Measurements from ENCODE around the gene CCNY.

DNA sequence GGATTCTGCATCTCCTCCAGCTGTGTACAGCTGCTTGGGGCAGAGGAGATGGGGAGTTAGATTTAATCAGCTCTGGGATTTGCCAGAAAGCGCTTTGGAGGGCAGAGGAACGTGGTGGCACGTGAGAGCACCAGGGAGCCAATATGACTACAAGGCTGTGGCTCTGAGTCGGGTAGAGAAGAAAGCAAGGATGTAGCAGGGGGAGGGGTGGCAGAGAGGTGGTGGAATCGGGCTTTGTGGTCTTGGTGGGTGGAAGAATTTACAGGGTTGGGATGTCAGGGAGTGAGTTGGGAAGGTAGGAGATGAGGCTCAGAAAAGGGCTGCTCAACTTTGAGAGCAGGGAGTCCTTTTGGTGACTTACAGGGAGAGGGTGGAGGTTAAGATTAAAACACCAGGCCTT, 113.6 kb downstream of the CCNY start:
- no peak for TF ChIP-seq POLR2A (IDR thresholded peaks at IDR 0.05)
- TF ChIP-seq, protein P1, sequence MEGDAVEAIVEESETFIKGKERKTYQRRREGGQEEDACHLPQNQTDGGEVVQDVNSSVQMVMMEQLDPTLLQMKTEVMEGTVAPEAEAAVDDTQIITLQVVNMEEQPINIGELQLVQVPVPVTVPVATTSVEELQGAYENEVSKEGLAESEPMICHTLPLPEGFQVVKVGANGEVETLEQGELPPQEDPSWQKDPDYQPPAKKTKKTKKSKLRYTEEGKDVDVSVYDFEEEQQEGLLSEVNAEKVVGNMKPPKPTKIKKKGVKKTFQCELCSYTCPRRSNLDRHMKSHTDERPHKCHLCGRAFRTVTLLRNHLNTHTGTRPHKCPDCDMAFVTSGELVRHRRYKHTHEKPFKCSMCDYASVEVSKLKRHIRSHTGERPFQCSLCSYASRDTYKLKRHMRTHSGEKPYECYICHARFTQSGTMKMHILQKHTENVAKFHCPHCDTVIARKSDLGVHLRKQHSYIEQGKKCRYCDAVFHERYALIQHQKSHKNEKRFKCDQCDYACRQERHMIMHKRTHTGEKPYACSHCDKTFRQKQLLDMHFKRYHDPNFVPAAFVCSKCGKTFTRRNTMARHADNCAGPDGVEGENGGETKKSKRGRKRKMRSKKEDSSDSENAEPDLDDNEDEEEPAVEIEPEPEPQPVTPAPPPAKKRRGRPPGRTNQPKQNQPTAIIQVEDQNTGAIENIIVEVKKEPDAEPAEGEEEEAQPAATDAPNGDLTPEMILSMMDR (IDR thresholded peaks at IDR 0.05), result no peak

All from lower leg skin (tissue), 3 donors.